Keratinocyte (primary cell): ENCODE measurements around the gene HSD17B1. TPM values are rescaled to one million over a fixed set of nuclear protein-coding genes. Genes with fewer than 3 reads are reported as not detected.

Experiments used
- DNase-seq: peaks from one replicate; pipeline ENCODE4 v3.0.0-alpha.2; 2011; ENCODE audit warnings: low read depth, missing footprints, low spot score
- FAIRE-seq: peaks from 2 replicates; lab custom pipeline; 2011; peaks lifted over from hg19 to GRCh38; lab: Jason Lieb, UNC
- H2AFZ ChIP-seq: 2 replicates; pipeline ENCODE4 v1.6.0; 2012; ENCODE audit warnings: low read length, control low read depth, inconsistent platforms; ENCODE audit not compliant: control insufficient read depth
- H3K27ac ChIP-seq: 2 replicates; pipeline ENCODE4 v1.5.1; 2011; ENCODE audit warnings: low read length; ENCODE audit not compliant: control insufficient read depth, insufficient read depth
- H3K27me3 ChIP-seq: 3 replicates; pipeline ENCODE4 v1.6.0; 2011; ENCODE audit warnings: low read length; ENCODE audit not compliant: control insufficient read depth, insufficient read depth; ENCODE audit errors: extremely low read depth
- H3K36me3 ChIP-seq, 2 experiments: 2 replicates in 1 of 2; 3 replicates in 1 of 2; pipeline ENCODE4 v1.5.1; 2011; ENCODE audit warnings: low read length in 2 of 2, mild to moderate bottlenecking in 1 of 2; ENCODE audit not compliant: control insufficient read depth in 2 of 2, insufficient read depth in 2 of 2; ENCODE audit errors: extremely low read depth in 1 of 2
- H3K4me1 ChIP-seq: 3 replicates; pipeline ENCODE4 v1.5.1; 2011; ENCODE audit warnings: low read length; ENCODE audit not compliant: control insufficient read depth, insufficient read depth; ENCODE audit errors: extremely low read depth
- H3K4me2 ChIP-seq: 3 replicates; pipeline ENCODE4 v1.6.0; 2011; ENCODE audit warnings: low read depth, low read length; ENCODE audit not compliant: control insufficient read depth, insufficient read depth; ENCODE audit errors: extremely low read depth
- H3K4me3 ChIP-seq, 3 experiments: fragments of 200-600 bp in 1 of 3; sonication (generic) in 1 of 3; 2 replicates in 2 of 3; 3 replicates in 1 of 3; pipeline ENCODE4 v1.5.1; 2011 to 2016; ENCODE audit warnings: low read length in 3 of 3, mild to moderate bottlenecking in 3 of 3, control low read depth in 2 of 3, inconsistent platforms in 1 of 3, low read depth in 1 of 3, mixed read lengths in 1 of 3, mixed run types in 1 of 3, moderate library complexity in 1 of 3; ENCODE audit not compliant: control insufficient read depth in 2 of 3, insufficient read depth in 2 of 3; ENCODE audit errors: extremely low read depth in 1 of 3
- H3K79me2 ChIP-seq: 2 replicates; pipeline ENCODE4 v1.6.0; 2012; ENCODE audit warnings: low read length; ENCODE audit not compliant: control insufficient read depth, insufficient read depth
- H3K9ac ChIP-seq: 3 replicates; pipeline ENCODE4 v1.6.0; 2011; ENCODE audit warnings: low read length; ENCODE audit not compliant: control insufficient read depth, insufficient read depth; ENCODE audit errors: extremely low read depth
- H3K9me1 ChIP-seq: 3 replicates; pipeline ENCODE4 v1.6.0; 2011; ENCODE audit warnings: low read length; ENCODE audit not compliant: control insufficient read depth, insufficient read depth; ENCODE audit errors: extremely low read depth
- H3K9me3 ChIP-seq: 2 replicates; pipeline ENCODE4 v1.5.1; 2012; ENCODE audit warnings: low read depth, low read length; ENCODE audit not compliant: control insufficient read depth
- H4K20me1 ChIP-seq: 3 replicates; pipeline ENCODE4 v1.6.0; 2011; ENCODE audit warnings: low read length; ENCODE audit not compliant: control insufficient read depth, insufficient read depth; ENCODE audit errors: extremely low read depth
- EZH2 ChIP-seq: IDR thresholded peaks from one replicate; pipeline ENCODE4 v1.6.1; 2012; ENCODE audit warnings: inconsistent platforms, mild to moderate bottlenecking, low read length, moderate library complexity
- dilution Hi-C: fragments of 300-500 bp; cut with MboI; formaldehyde crosslinking; loops from one replicate; pipeline ENCODE4 v1.7.0; 2020; ENCODE audit warnings: low sequenced_read_pairs; ENCODE audit not compliant: extremely low pct_ligation_motif_present
- polyA plus RNA-seq, 5 experiments: library from polyadenylated mRNA; depleted of rRNA in 3 of 5; stranded (reverse) in 3 of 5; stranded (forward) in 1 of 5; unstranded in 1 of 5; fragments of >200 nt; gene quantifications; 1 replicate in 1 of 5; 2 replicates in 3 of 5; 3 replicates in 1 of 5; pipeline versions ENCODE4 v1.2.1 to v1.2.3, GENCODE V29; 2011 to 2012; ENCODE audit warnings: missing spikeins in 2 of 5, low read depth in 1 of 5, low replicate concordance in 1 of 5
- TF ChIP-seq, protein P1 (sequence below), 3 experiments: IDR thresholded peaks in 1 of 3; conservative IDR thresholded peaks in 1 of 3; optimal IDR thresholded peaks in 1 of 3; 2 replicates in 2 of 3; 3 replicates in 1 of 3; pipeline versions ENCODE3 to v1.5.1; 2011; ENCODE audit warnings: low read length in 3 of 3, mild to moderate bottlenecking in 3 of 3, moderate library complexity in 2 of 3, control low read depth in 1 of 3, inconsistent platforms in 1 of 3; ENCODE audit not compliant: insufficient read depth in 2 of 3; ENCODE audit errors: extremely low read depth in 1 of 3

The HSD17B1 gene
- polyA plus RNA-seq, 1 donor (not counting 4 experiments of a cell fraction or from before 2014, with no cell fraction given): 5.3 TPM

DNA sequence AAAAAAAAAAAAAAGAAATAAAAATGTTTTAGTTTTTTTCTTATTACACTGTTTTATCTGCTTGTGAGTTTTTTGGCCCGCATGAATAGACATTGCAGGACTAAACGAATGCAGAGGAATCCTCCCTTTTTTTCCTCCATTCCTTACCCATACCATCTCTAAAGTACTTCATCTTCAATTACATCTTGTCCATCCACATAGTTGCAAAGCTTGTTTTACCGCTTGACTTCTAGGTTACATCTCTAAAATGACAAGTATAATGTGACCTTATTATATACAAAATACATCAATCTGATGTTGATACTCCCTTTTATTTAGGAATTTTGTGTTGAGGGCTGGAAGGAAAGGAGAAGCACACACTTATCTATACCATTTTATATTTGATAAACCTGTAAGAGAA lies 43.7 kb downstream of the HSD17B1 start:
- Histone ChIP-seq H3K9me1 (no peaks in the 10 kb centered on the region), H2AFZ (no peak overlapping the region), H3K9ac (no peak overlapping the region), H3K4me1 (no peaks in the 10 kb centered on the region), H3K36me3 (peaks cover 0 to 5% of the 10 kb centered on the region in 2 experiments), H3K79me2 (peaks cover 21% of the 10 kb centered on the region), H3K4me2 (no peak overlapping the region), H3K4me3 (no peak overlapping the region), H3K27me3 (no peaks in the 10 kb centered on the region), H4K20me1 (no peaks in the 10 kb centered on the region), H3K9me3 (no peaks in the 10 kb centered on the region), H3K27ac (no peak overlapping the region)
- FAIRE-seq (no peak), DNase-seq (no peak)
- TF ChIP-seq, protein P1, sequence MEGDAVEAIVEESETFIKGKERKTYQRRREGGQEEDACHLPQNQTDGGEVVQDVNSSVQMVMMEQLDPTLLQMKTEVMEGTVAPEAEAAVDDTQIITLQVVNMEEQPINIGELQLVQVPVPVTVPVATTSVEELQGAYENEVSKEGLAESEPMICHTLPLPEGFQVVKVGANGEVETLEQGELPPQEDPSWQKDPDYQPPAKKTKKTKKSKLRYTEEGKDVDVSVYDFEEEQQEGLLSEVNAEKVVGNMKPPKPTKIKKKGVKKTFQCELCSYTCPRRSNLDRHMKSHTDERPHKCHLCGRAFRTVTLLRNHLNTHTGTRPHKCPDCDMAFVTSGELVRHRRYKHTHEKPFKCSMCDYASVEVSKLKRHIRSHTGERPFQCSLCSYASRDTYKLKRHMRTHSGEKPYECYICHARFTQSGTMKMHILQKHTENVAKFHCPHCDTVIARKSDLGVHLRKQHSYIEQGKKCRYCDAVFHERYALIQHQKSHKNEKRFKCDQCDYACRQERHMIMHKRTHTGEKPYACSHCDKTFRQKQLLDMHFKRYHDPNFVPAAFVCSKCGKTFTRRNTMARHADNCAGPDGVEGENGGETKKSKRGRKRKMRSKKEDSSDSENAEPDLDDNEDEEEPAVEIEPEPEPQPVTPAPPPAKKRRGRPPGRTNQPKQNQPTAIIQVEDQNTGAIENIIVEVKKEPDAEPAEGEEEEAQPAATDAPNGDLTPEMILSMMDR (optimal IDR thresholded peaks at IDR 0.05 in 1 of 3, IDR thresholded peaks at IDR 0.05 in 1 of 3, conservative IDR thresholded peaks at IDR 0.05 in 1 of 3; ENCODE audit: extremely low read depth in 1 of 3, insufficient read depth in 2 of 3, low read length in 3 of 3): no peak
- no peak for TF ChIP-seq EZH2
- dilution Hi-C loops: no loop called here

DNA sequence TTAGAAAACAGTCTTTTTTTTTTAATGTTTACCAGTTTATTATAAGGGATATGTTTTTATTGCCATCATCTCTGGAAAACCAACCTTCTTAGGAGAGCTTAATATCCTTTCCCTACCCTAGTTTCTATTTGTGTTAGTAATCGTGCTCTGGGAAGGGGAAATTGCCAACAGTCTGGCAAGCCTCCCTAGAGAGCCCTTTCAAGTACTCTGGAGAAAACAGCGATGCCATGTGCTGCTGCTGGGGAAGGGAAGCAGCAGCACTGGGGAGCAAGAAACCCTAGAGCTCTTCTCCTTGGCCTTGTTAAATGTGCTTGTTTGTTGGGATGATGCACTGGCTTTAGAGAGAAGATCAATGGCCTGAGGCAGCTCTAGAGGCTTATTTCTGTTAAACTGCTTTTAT lies 46.2 kb downstream of the HSD17B1 start:
- H3K9me3 ChIP-seq: no peaks in the 10 kb centered on the region
- H4K20me1 ChIP-seq: no peaks in the 10 kb centered on the region
- no peaks in the 10 kb centered on the region for H3K4me1 ChIP-seq
- peaks cover 5 to 8% of the 10 kb centered on the region in 2 experiments for H3K36me3 ChIP-seq
- H3K4me3 ChIP-seq: no peak overlapping the region
- H3K4me2 ChIP-seq: no peak overlapping the region
- no peaks in the 10 kb centered on the region for H3K27me3 ChIP-seq
- DNase-seq (no peak), FAIRE-seq (no peak)
- H3K9ac ChIP-seq: no peak overlapping the region
- no peaks in the 10 kb centered on the region for H3K9me1 ChIP-seq
- TF ChIP-seq, protein P1 (optimal IDR thresholded peaks at IDR 0.05 in 1 of 3, IDR thresholded peaks at IDR 0.05 in 1 of 3, conservative IDR thresholded peaks at IDR 0.05 in 1 of 3; ENCODE audit: extremely low read depth in 1 of 3, insufficient read depth in 2 of 3, low read length in 3 of 3): no peak
- TF ChIP-seq EZH2: no peak
- H3K27ac ChIP-seq: no peak overlapping the region
- no peak overlapping the region for H2AFZ ChIP-seq
- dilution Hi-C loops: no loop called here
- H3K79me2 ChIP-seq: peaks cover 42% of the 10 kb centered on the region
